Dedifferentiated amniotic fluid mesenchymal stem cell (primary cell): Measurements from ENCODE around the gene TAC3.
A peak's percentile ranks its signal among the peaks of the same experiment; 100 is the strongest.
"Not testable (repeated sequence)": the region's sequence is repeated elsewhere in the genome, so short reads cannot be mapped to it uniquely, and the experiment has no call there.

Source experiments
- DNase-seq: peaks from one replicate; pipeline ENCODE4 v3.0.0-alpha.2; 2016; ENCODE audit errors: extremely low spot score

Gene TAC3

GRCh38 chr12:57033431-57033830 is 17.1 kb upstream of the TAC3 start:
- DNase-seq: no peak

GRCh38 chr12:57031789-57032188 is 15.5 kb upstream of the TAC3 start:
- DNase-seq: no peak

GRCh38 chr12:57031138-57031725 is 14.9 kb upstream of the TAC3 start:
- DNase-seq: no peak

- DNase-seq: no peak
These were observed 13.1 kb upstream of the TAC3 start for GRCh38 chr12:57029457-57029856.

- DNase-seq: no peak
These were observed 11.4 kb upstream of the TAC3 start for GRCh38 chr12:57027805-57028153.

GRCh38 chr12:57027011-57027804 is 10.9 kb upstream of the TAC3 start:
- DNase-seq: no peak

- no peak for DNase-seq
These were observed 8.9 kb upstream of the TAC3 start for GRCh38 chr12:57025196-57025595.

GRCh38 chr12:57022324-57022723 is 6.0 kb upstream of the TAC3 start:
- not testable (repeated sequence) for DNase-seq

- DNase-seq: no peak
These were observed 3.8 kb upstream of the TAC3 start for GRCh38 chr12:57019983-57020719.

- DNase-seq: no peak
These were observed 2.6 kb upstream of the TAC3 start for GRCh38 chr12:57018906-57019305.

GRCh38 chr12:57018353-57018752 is 2.0 kb upstream of the TAC3 start:
- DNase-seq: not testable (repeated sequence)

GRCh38 chr12:57012600-57013465 is 3.5 kb downstream of the TAC3 start:
- no peak for DNase-seq

GRCh38 chr12:57011438-57012424 is 4.6 kb downstream of the TAC3 start:
- DNase-seq: no peak

- DNase-seq: no peak
These were observed 5.6 kb downstream of the TAC3 start for GRCh38 chr12:57010627-57011247.

GRCh38 chr12:57009949-57010626 is 6.2 kb downstream of the TAC3 start:
- no peak for DNase-seq

- DNase-seq: peak; percentile 70
These were observed 8.2 kb downstream of the TAC3 start for GRCh38 chr12:57008178-57008577.

GRCh38 chr12:57006809-57007475 is 9.4 kb downstream of the TAC3 start:
- no peak for DNase-seq

GRCh38 chr12:57005980-57006808 is 10.1 kb downstream of the TAC3 start, which contains the start of gene ZBTB39:
Gene ZBTB39 (minus strand): TSS chr12:57006546. CDS start chr12:57004917, 1,629 bp downstream.
- peak; percentile 20 for DNase-seq
